WTC11 (cell line): ENCODE measurements around the gene VIT. TPM values are rescaled to one million over a fixed set of nuclear protein-coding genes. Genes with fewer than 3 reads are reported as not detected.

Experiments
- ATAC-seq: fragments of 200-7000 bp; cut with Tn5 transposase; 2 replicates; pipeline ENCODE4 v1.10.0; 2021; ENCODE audit warnings: mild to moderate bottlenecking, moderate library complexity
- CTCF ChIA-PET: fragments of 300-600 bp; sonication (Branson Sonifier 250); formaldehyde crosslinking; loops from one replicate; lab custom pipeline; 2021; ENCODE audit warnings: antibody characterized with exemption; lab: Charles Lee
- POLR2A ChIA-PET: fragments of 350-600 bp; sonication (Branson Sonifier 250); formaldehyde crosslinking; loops from one replicate; lab custom pipeline; 2021; ENCODE audit warnings: antibody characterized with exemption; lab: Charles Lee
- DNase-seq: peaks from one replicate; pipeline ENCODE4 v3.0.0; 2021; ENCODE audit warnings: low spot score
- H3K27ac Mint-ChIP-seq: 2 replicates; pipeline ENCODE4 v1.8.0; 2021; ENCODE audit warnings: mixed read lengths
- H3K27me3 Mint-ChIP-seq: 2 replicates; pipeline ENCODE4 v1.8.0; 2021; ENCODE audit warnings: low read depth, mild to moderate bottlenecking, moderate library complexity, mixed read lengths
- H3K36me3 Mint-ChIP-seq: 2 replicates; pipeline ENCODE4 v1.8.0; 2021; ENCODE audit warnings: mixed read lengths
- H3K4me1 Mint-ChIP-seq: 2 replicates; pipeline ENCODE4 v1.8.0; 2022; ENCODE audit warnings: mixed read lengths
- H3K4me3 Mint-ChIP-seq: 2 replicates; pipeline ENCODE4 v1.8.0; 2021; ENCODE audit warnings: mild to moderate bottlenecking, moderate library complexity, mixed read lengths
- H3K9me3 Mint-ChIP-seq: 2 replicates; pipeline ENCODE4 v1.8.0; 2021; ENCODE audit warnings: mixed read lengths
- ARID4B ChIP-seq: sonication (generic); formaldehyde crosslinking; IDR thresholded peaks from 2 replicates; pipeline ENCODE4 v1.8.0; 2023; ENCODE audit warnings: missing genetic modification reagents, mild to moderate bottlenecking, borderline replicate concordance
- CBFB ChIP-seq: sonication (generic); formaldehyde crosslinking; IDR thresholded peaks from 2 replicates; pipeline ENCODE4 v1.8.1; 2022; ENCODE audit warnings: mild to moderate bottlenecking, low read depth, missing genetic modification reagents
- CREM ChIP-seq: sonication (generic); formaldehyde crosslinking; IDR thresholded peaks from 2 replicates; pipeline ENCODE4 v1.8.1; 2022; ENCODE audit warnings: mild to moderate bottlenecking, missing genetic modification reagents, moderate library complexity
- CTCF ChIP-seq: fragments of 200-600 bp; IDR thresholded peaks from 2 replicates; pipeline ENCODE4 v1.8.0; 2022; ENCODE audit warnings: antibody characterized with exemption
- ESRRA ChIP-seq: sonication (generic); formaldehyde crosslinking; IDR thresholded peaks from 2 replicates; pipeline ENCODE4 v1.8.1; 2022; ENCODE audit warnings: mild to moderate bottlenecking, missing genetic modification reagents, borderline replicate concordance
- FOXK1 ChIP-seq: sonication (generic); formaldehyde crosslinking; IDR thresholded peaks from 2 replicates; pipeline ENCODE4 v1.8.0; 2022; ENCODE audit warnings: mild to moderate bottlenecking, moderate library complexity, missing genetic modification reagents
- FOXP1 ChIP-seq: sonication (generic); formaldehyde crosslinking; IDR thresholded peaks from 2 replicates; pipeline ENCODE4 v1.8.0; 2022; ENCODE audit warnings: missing genetic modification reagents, mild to moderate bottlenecking, moderate library complexity, borderline replicate concordance
- MAX ChIP-seq: sonication (generic); formaldehyde crosslinking; IDR thresholded peaks from 2 replicates; pipeline ENCODE4 v1.8.0; 2022; ENCODE audit warnings: mild to moderate bottlenecking, missing genetic modification reagents
- MXD4 ChIP-seq: fragments of 250-450 bp; sonication (Bioruptor Pico); IDR thresholded peaks from 2 replicates; pipeline ENCODE4 v1.8.0; 2021; ENCODE audit warnings: mild to moderate bottlenecking, moderate library complexity, borderline replicate concordance
- NFATC4 ChIP-seq: fragments of 250-450 bp; sonication (Bioruptor Pico); IDR thresholded peaks from 2 replicates; pipeline ENCODE4 v1.9.0; 2021; ENCODE audit warnings: mild to moderate bottlenecking
- NR2C2 ChIP-seq: sonication (generic); formaldehyde crosslinking; IDR thresholded peaks from 2 replicates; pipeline ENCODE4 v1.8.0; 2022; ENCODE audit warnings: mild to moderate bottlenecking, missing genetic modification reagents
- SMAD3 ChIP-seq: sonication (generic); formaldehyde crosslinking; IDR thresholded peaks from 2 replicates; pipeline ENCODE4 v1.8.0; 2022; ENCODE audit warnings: missing genetic modification reagents, mild to moderate bottlenecking, borderline replicate concordance
- STAT6 ChIP-seq: sonication (generic); formaldehyde crosslinking; conservative IDR thresholded peaks from 2 replicates; pipeline ENCODE4 v1.8.1; 2023; ENCODE audit warnings: mild to moderate bottlenecking, low read depth, missing genetic modification reagents, moderate library complexity
- TCF7 ChIP-seq: sonication (generic); formaldehyde crosslinking; IDR thresholded peaks from 2 replicates; pipeline ENCODE4 v1.8.0; 2022; ENCODE audit warnings: mild to moderate bottlenecking, low read depth, missing genetic modification reagents, moderate library complexity
- TP53 ChIP-seq: sonication (generic); formaldehyde crosslinking; IDR thresholded peaks from 2 replicates; pipeline ENCODE4 v1.8.1; 2023; ENCODE audit warnings: mild to moderate bottlenecking, missing genetic modification reagents
- ZBTB21 ChIP-seq: sonication (generic); formaldehyde crosslinking; IDR thresholded peaks from 2 replicates; pipeline ENCODE4 v1.8.1; 2023; ENCODE audit warnings: mild to moderate bottlenecking, missing genetic modification reagents, borderline replicate concordance
- ZMAT4 ChIP-seq: fragments of 250-450 bp; sonication (Bioruptor Pico); IDR thresholded peaks from 2 replicates; pipeline ENCODE4 v1.9.0; 2021; ENCODE audit warnings: mild to moderate bottlenecking
- ZNF281 ChIP-seq: sonication (generic); formaldehyde crosslinking; IDR thresholded peaks from 2 replicates; pipeline ENCODE4 v1.8.0; 2023; ENCODE audit warnings: mild to moderate bottlenecking, missing genetic modification reagents
- ZNF416 ChIP-seq: fragments of 250-450 bp; sonication (Bioruptor Pico); IDR thresholded peaks from 2 replicates; pipeline ENCODE4 v1.9.0; 2021; ENCODE audit warnings: mild to moderate bottlenecking, inconsistent platforms
- ZNF425 ChIP-seq: fragments of 250-450 bp; sonication (Bioruptor Pico); conservative IDR thresholded peaks from 2 replicates; pipeline ENCODE4 v1.9.0; 2021; ENCODE audit warnings: mild to moderate bottlenecking
- ZNF671 ChIP-seq: fragments of 250-450 bp; sonication (Bioruptor Pico); IDR thresholded peaks from 2 replicates; pipeline ENCODE4 v1.8.0; 2021; ENCODE audit warnings: mild to moderate bottlenecking
- total RNA-seq: library from RNA; stranded (reverse); gene quantifications from 3 replicates; pipeline ENCODE4 v1.2.3, GENCODE V29; 2021

VIT gene
- total RNA-seq, 1 experiment from 2014 or later, result 0.46 TPM

- no peak for ATAC-seq
- Mint-ChIP-seq H3K4me1 (peaks cover 16% of the 10 kb centered on the region), H3K36me3 (no peaks in the 10 kb centered on the region), H3K9me3 (no peaks in the 10 kb centered on the region), H3K4me3 (no peak overlapping the region), H3K27ac (no peak overlapping the region), H3K27me3 (no peaks in the 10 kb centered on the region)
- TF ChIP-seq ESRRA, result no peak
- ChIA-PET CTCF (interaction anchor here (5.9 kb wide), 1 partner anchor 8 kb away, joined by 48 read pairs; no protein-coding TSS in a partner anchor), POLR2A (no interaction called here)
- DNase-seq, result no peak
Measured at GRCh38 chr2:36777272-36777671, 80.8 kb downstream of the VIT start.

GRCh38 chr2:36777788-36778187 lies 81.3 kb downstream of the VIT start:
- H3K4me3 Mint-ChIP-seq, result no peak overlapping the region
- ATAC-seq (no peak), DNase-seq (no peak)
- H3K9me3 Mint-ChIP-seq, result no peaks in the 10 kb centered on the region
- no peaks in the 10 kb centered on the region for H3K36me3 Mint-ChIP-seq
- no peaks in the 10 kb centered on the region for H3K27me3 Mint-ChIP-seq
- H3K4me1 Mint-ChIP-seq, result peaks cover 22% of the 10 kb centered on the region
- ChIA-PET POLR2A (no interaction called here), CTCF (interaction anchor here (2.2 to 5.9 kb wide), 2 partner anchors 8 to 15 kb away, joined by 7 to 48 read pairs; no protein-coding TSS in a partner anchor)
- H3K27ac Mint-ChIP-seq, result no peak overlapping the region
- no peak for TF ChIP-seq TP53
- TF ChIP-seq CREM (CRISPR knock-in tag), result no peak
- no peak for TF ChIP-seq SMAD3
- no peak for TF ChIP-seq NFATC4 (CRISPR knock-in tag)
- TF ChIP-seq STAT6 (CRISPR knock-in tag), result no peak
- TF ChIP-seq NR2C2 (CRISPR knock-in tag), result no peak
- no peak for TF ChIP-seq FOXK1 (CRISPR knock-in tag)
- no peak for TF ChIP-seq ZBTB21 (CRISPR knock-in tag)
- TF ChIP-seq ZNF671 (CRISPR knock-in tag), result no peak
- TF ChIP-seq ZNF281 (CRISPR knock-in tag), result no peak
- TF ChIP-seq FOXP1, result no peak
- no peak for TF ChIP-seq ZMAT4 (CRISPR knock-in tag)
- TF ChIP-seq MAX (CRISPR knock-in tag), result no peak
- no peak for TF ChIP-seq MXD4
- no peak for TF ChIP-seq ARID4B (CRISPR knock-in tag)
- TF ChIP-seq TCF7 (CRISPR knock-in tag), result no peak
- TF ChIP-seq ZNF425 (CRISPR knock-in tag), result no peak
- TF ChIP-seq ZNF416 (CRISPR knock-in tag), result no peak
- TF ChIP-seq CTCF, result no peak
- no peak for TF ChIP-seq CBFB
